K562 (cell line): Measurements from ENCODE around the gene ACYP2. TPM values are rescaled to one million over a fixed set of nuclear protein-coding genes. Genes with fewer than 3 reads are reported as not detected.

Source experiments
- ATAC-seq: fragments of 200-7000 bp; cut with Tn5 transposase; 3 replicates; pipeline ENCODE4 v1.9.1; 2020; ENCODE audit warnings: moderate library complexity
- BruUV-seq: library from RNA; stranded (reverse); fragments of 400-500 nt; replicated peaks from 2 replicates; lab custom pipeline; 2021; lab: Mats Ljungman, UMichigan
- CTCF ChIA-PET: fragments of 300-600 bp; formaldehyde crosslinking; extraction: SDS; loops from one replicate; lab custom pipeline; 2021; ENCODE audit warnings: low intra/inter-chr PET ratio; lab: Yijun Ruan, JAX
- POLR2A ChIA-PET: fragments of 300-600, 350-650 bp; sonication (Branson Sonifier 250); formaldehyde crosslinking; extraction: SDS; loops from one replicate; lab custom pipeline; 2021; ENCODE audit warnings: antibody characterized with exemption, inconsistent platforms; lab: Yijun Ruan, JAX
- DNase-seq, 4 experiments: peaks; one replicate each; pipeline versions ENCODE4 v3.0.0 to v3.0.0-alpha.2; 2011 to 2018; ENCODE audit warnings: low spot score in 3 of 4, mixed read lengths in 3 of 4; ENCODE audit errors: extremely low read depth in 1 of 4
- FAIRE-seq: peaks from 2 replicates; lab custom pipeline; 2011; peaks lifted over from hg19 to GRCh38; lab: Jason Lieb, UNC
- H2AFZ ChIP-seq: 2 replicates; pipeline ENCODE4 v1.6.0; 2011; ENCODE audit warnings: low read depth, low read length, control low read depth, inconsistent platforms
- H3K27ac ChIP-seq: fragments of 200-600 bp; 3 replicates; pipeline ENCODE4 v1.8.0; 2011; ENCODE audit warnings: low read depth, mild to moderate bottlenecking, control low read depth, inconsistent platforms, low read length, moderate library complexity, mixed read lengths; ENCODE audit errors: extremely low read depth
- H3K27me3 ChIP-seq, 2 experiments: fragments of 300-600 bp in 1 of 2; 2 replicates in 1 of 2; 3 replicates in 1 of 2; pipeline versions ENCODE4 v1.6.0 to v1.8.0; 2011; ENCODE audit warnings: inconsistent platforms in 2 of 2, low read length in 2 of 2, mild to moderate bottlenecking in 1 of 2, mixed read lengths in 1 of 2, moderate library complexity in 1 of 2; ENCODE audit not compliant: control insufficient read depth in 2 of 2, insufficient read depth in 2 of 2
- H3K36me3 ChIP-seq: fragments of 300-600 bp; 3 replicates; pipeline ENCODE4 v1.8.0; 2011; ENCODE audit warnings: mild to moderate bottlenecking, low read length, inconsistent platforms; ENCODE audit not compliant: control insufficient read depth, insufficient read depth
- H3K4me1 ChIP-seq, 2 experiments: fragments of 200-600 bp in 1 of 2; replicated peaks in 1 of 2; 2 replicates in 1 of 2; 3 replicates in 1 of 2; pipeline versions ENCODE4 v1.5.1 to v1.8.0; 2011; ENCODE audit warnings: inconsistent platforms in 2 of 2, low read length in 2 of 2, mild to moderate bottlenecking in 1 of 2, mixed read lengths in 1 of 2, moderate library complexity in 1 of 2; ENCODE audit not compliant: control insufficient read depth in 2 of 2, insufficient read depth in 2 of 2
- H3K4me2 ChIP-seq: 2 replicates; pipeline ENCODE4 v1.6.1; 2011; ENCODE audit warnings: low read length, control low read depth, inconsistent platforms, mixed read lengths; ENCODE audit not compliant: insufficient read depth
- H3K4me3 ChIP-seq: fragments of 200-600 bp; sonication (generic), shearing (Covaris generic); 2 replicates; pipeline ENCODE4 v1.5.1; 2016; ENCODE audit warnings: control low read depth, inconsistent platforms
- H3K79me2 ChIP-seq: fragments of 200-600 bp; 3 replicates; pipeline ENCODE4 v1.8.0; 2011; ENCODE audit warnings: low read length, inconsistent platforms; ENCODE audit not compliant: control insufficient read depth, insufficient read depth
- H3K9ac ChIP-seq, 2 experiments: 2 replicates each; pipeline versions ENCODE4 v1.6.0 to v1.6.1; 2011; ENCODE audit warnings: low read depth in 2 of 2, low read length in 2 of 2, control low read depth in 1 of 2, inconsistent platforms in 1 of 2, mild to moderate bottlenecking in 1 of 2, mixed read lengths in 1 of 2; ENCODE audit not compliant: insufficient read depth in 1 of 2
- H3K9me1 ChIP-seq: one replicate; pipeline ENCODE4 v1.6.0; 2011; ENCODE audit warnings: inconsistent platforms, mild to moderate bottlenecking, low read length, moderate library complexity; ENCODE audit not compliant: control insufficient read depth, insufficient read depth
- H3K9me3 ChIP-seq: replicated peaks from 2 replicates; pipeline ENCODE4 v1.5.1; 2011; ENCODE audit warnings: low read depth, low read length, inconsistent platforms; ENCODE audit not compliant: control insufficient read depth, insufficient read depth
- H4K20me1 ChIP-seq: replicated peaks from 2 replicates; pipeline ENCODE4 v1.6.1; 2011; ENCODE audit warnings: low read length, inconsistent platforms, mixed read lengths; ENCODE audit not compliant: control insufficient read depth, insufficient read depth
- C11orf30 ChIP-seq: fragments of 450-650 bp; IDR thresholded peaks from 2 replicates; pipeline ENCODE4 v1.6.1; 2016; ENCODE audit warnings: low read depth, mild to moderate bottlenecking
- EP300 ChIP-seq: IDR thresholded peaks from 2 replicates; pipeline ENCODE4 v1.6.1; 2012; ENCODE audit warnings: low read length, improper control_type of control experiment
- FOSL1 ChIP-seq: fragments of 200-800 bp; sonication (Bioruptor generic); conservative IDR thresholded peaks from 2 replicates; pipeline ENCODE4 v1.6.1; 2016; ENCODE audit warnings: missing genetic modification characterization, missing compliant biosample characterization
- GMEB1 ChIP-seq: fragments of 250-450 bp; sonication (Bioruptor Pico); IDR thresholded peaks from 2 replicates; pipeline ENCODE4 v1.4.0; 2020; ENCODE audit warnings: mild to moderate bottlenecking
- MAFG ChIP-seq: fragments of 450-650 bp; conservative IDR thresholded peaks from 2 replicates; pipeline ENCODE4 v1.6.1; 2016; ENCODE audit warnings: missing genetic modification characterization, missing compliant biosample characterization
- PTTG1 ChIP-seq: fragments of 450-650 bp; IDR thresholded peaks from 2 replicates; pipeline ENCODE4 v1.6.1; 2016; ENCODE audit warnings: low read depth, mild to moderate bottlenecking, missing genetic modification characterization, missing compliant biosample characterization
- RBM22 ChIP-seq: fragments of 200-400 bp; formaldehyde crosslinking; IDR thresholded peaks from 2 replicates; pipeline ENCODE4 v1.6.1; 2018; ENCODE audit warnings: low read length, low read depth; ENCODE audit not compliant: poor library complexity, severe bottlenecking
- VEZF1 ChIP-seq: fragments of 200-800 bp; sonication (Bioruptor generic); IDR thresholded peaks from 2 replicates; pipeline ENCODE4 v1.6.1; 2017; ENCODE audit warnings: missing genetic modification characterization, missing compliant biosample characterization
- ZC3H4 ChIP-seq: sonication (generic); formaldehyde crosslinking; IDR thresholded peaks from 2 replicates; pipeline ENCODE4 v1.9.0; 2021; ENCODE audit warnings: missing genetic modification reagents, borderline replicate concordance
- ZNF12 ChIP-seq: sonication (generic); formaldehyde crosslinking; IDR thresholded peaks from 2 replicates; pipeline ENCODE4 v1.4.0; 2020; ENCODE audit warnings: mild to moderate bottlenecking, missing genetic modification reagents
- ZNF175 ChIP-seq: fragments of 200-800 bp; sonication (Bioruptor generic); IDR thresholded peaks from 2 replicates; pipeline ENCODE4 v1.6.1; 2016; ENCODE audit warnings: low read depth, mild to moderate bottlenecking, missing genetic modification characterization, missing compliant biosample characterization
- ZNF274 ChIP-seq: IDR thresholded peaks from 2 replicates; pipeline ENCODE4 v1.6.1; 2011; ENCODE audit warnings: low read depth, mild to moderate bottlenecking, low read length, moderate library complexity, borderline replicate concordance
- ZNF316 ChIP-seq: fragments of 450-650 bp; IDR thresholded peaks from 2 replicates; pipeline ENCODE4 v1.6.1; 2016
- ZNF77 ChIP-seq: fragments of 250-450 bp; sonication (Bioruptor Pico); IDR thresholded peaks from 2 replicates; pipeline ENCODE4 v1.5.0; 2020
- WGBS: fragments of 100-300 bp; shearing (Covaris generic); methylation state at CpG from one replicate; pipeline ENCODE4 v1.1.6; 2016; ENCODE audit warnings: low coverage, mixed read lengths; ENCODE audit not compliant: insufficient coverage; ENCODE audit errors: missing lambda C conversion rate; 5-methylcytosine and 5-hydroxymethylcytosine counted together
- in situ Hi-C: fragments of 300-500 bp; cut with MboI; formaldehyde crosslinking; loops from 4 replicates; pipeline ENCODE4 v1.15.0; 2018; ENCODE audit warnings: inconsistent platforms, mixed read lengths
- intact Hi-C: fragments of 100-400 bp; cut with micrococcal nuclease; formaldehyde crosslinking; loops from 2 replicates; pipeline ENCODE4 v1.14.2; 2022
- polyA plus RNA-seq, 8 experiments: library from polyadenylated mRNA; depleted of rRNA in 4 of 8; stranded (reverse) in 5 of 8; unstranded in 3 of 8; fragments of >200 nt; fragmentation: Nextera tagmentation in 2 of 8; fragmentation: Illumina TruSeq in 1 of 8; extraction: Ambion mirVana in 2 of 8; extraction: Trizol in 1 of 8; gene quantifications; 2 replicates each; pipeline versions ENCODE4 v1.2.1 to v1.2.3, GENCODE V29; 2011 to 2014; ENCODE audit warnings: inconsistent platforms in 1 of 8, missing spikeins in 1 of 8
- total RNA-seq, 7 experiments: library from RNA; depleted of rRNA in 6 of 7; stranded (reverse); fragments of >200 nt in 6 of 7; fragmentation: Illumina TruSeq in 2 of 7; extraction: Trizol in 2 of 7; gene quantifications; 2 replicates each; pipeline versions ENCODE4 v1.2.1 to v1.2.3, GENCODE V29; 2011 to 2021; ENCODE audit warnings: low replicate concordance in 1 of 7

Gene ACYP2
- total and polyA plus RNA-seq, 9 of the 15 experiments (the other 6 are each of a cell fraction or from before 2014, with no cell fraction given) = 1.0 to 4.1 (median 2.0) TPM

- TF ChIP-seq GMEB1 (0 out of 2 replicates have a peak, but pooled peaks have one; percentile 15), EP300 (peak; percentile 48; the same call in 1 of the 2 replicates), VEZF1 (CRISPR knock-in tag) (0 out of 2 replicates have a peak, but pooled peaks have one; percentile 11), ZNF175 (CRISPR knock-in tag) (peak; percentile 49; the same call in 1 of the 2 replicates)
- TF ChIP-seq, all 486 proteins: peak for 26
Measured at GRCh38 chr2:54274781-54275242, 159.4 kb downstream of the ACYP2 start (continued).

GRCh38 chr2:54275541-54275940 is 160.1 kb downstream of the ACYP2 start:
- intact Hi-C loops = no loop called here
- ChIA-PET POLR2A (interaction anchor here (1.3 kb wide), 1 partner anchor 12 kb away, joined by 3 read pairs; no protein-coding TSS in a partner anchor), CTCF (no interaction called here)
- BruUV-seq = no TSS peak
- Histone ChIP-seq H3K9me1 (no peaks in the 10 kb centered on the region), H4K20me1 (no peaks in the 10 kb centered on the region), H3K4me3 (no peak overlapping the region), H3K4me2 (no peak overlapping the region), H3K27ac (no peak overlapping the region), H3K9ac (no peak overlapping the region), H3K79me2 (no peaks in the 10 kb centered on the region), H3K4me1 (no peaks in the 10 kb centered on the region), H3K9me3 (no peaks in the 10 kb centered on the region), H3K36me3 (no peaks in the 10 kb centered on the region), H2AFZ (no peak overlapping the region), H3K27me3 (no peaks in the 10 kb centered on the region)
- in situ Hi-C loops = no loop called here
- ATAC-seq (no peak), FAIRE-seq (no peak), DNase-seq (no peak)
- WGBS = 40% methylated on average over 2 of the region's 2 CpGs
- TF ChIP-seq RBM22 (no peak), FOSL1 (tag) (peak; percentile 47), MAFG (tag) (peak; percentile 42; the same call in 1 of the 2 replicates), ZNF274 (no peak), ZC3H4 (CRISPR knock-in tag) (no peak), PTTG1 (tag) (no peak), ZNF77 (CRISPR knock-in tag) (no peak), C11orf30 (peak; percentile 65; the same call in 1 of the 2 replicates), ZNF316 (peak; percentile 77), ZNF12 (no peak)
